Renal pelvis (tissue), 4 donors: Measurements from ENCODE around the gene ERBB4. TPM values are rescaled to one million over a fixed set of nuclear protein-coding genes. Genes with fewer than 3 reads are reported as not detected.
A peak's percentile ranks its signal among the peaks of the same experiment; 100 is the strongest.

Experiments
- DNase-seq: peaks from one replicate; pipeline ENCODE4 v3.0.0-alpha.2; 2013
- polyA plus RNA-seq, 3 donors: library from polyadenylated mRNA; unstranded; fragments of 120-200 nt; gene quantifications; one replicate each; pipeline ENCODE4 v1.2.1, GENCODE V29; 2013; ENCODE audit not compliant: insufficient read length in 3 of 3

Gene ERBB4
- polyA plus RNA-seq, 3 donors: 40.0 to 57.4 (median 49.7) TPM

GRCh38 chr2:211416373-211416772, 1122.2 kb downstream of the ERBB4 start:
- DNase-seq: no peak

- no peak for DNase-seq
Observed at GRCh38 chr2:211413746-211414145, 1124.9 kb downstream of the ERBB4 start.

- no peak for DNase-seq
Observed at GRCh38 chr2:211408483-211408891, 1130.1 kb downstream of the ERBB4 start.

GRCh38 chr2:211407076-211407475, 1131.5 kb downstream of the ERBB4 start:
- no peak for DNase-seq

DNA sequence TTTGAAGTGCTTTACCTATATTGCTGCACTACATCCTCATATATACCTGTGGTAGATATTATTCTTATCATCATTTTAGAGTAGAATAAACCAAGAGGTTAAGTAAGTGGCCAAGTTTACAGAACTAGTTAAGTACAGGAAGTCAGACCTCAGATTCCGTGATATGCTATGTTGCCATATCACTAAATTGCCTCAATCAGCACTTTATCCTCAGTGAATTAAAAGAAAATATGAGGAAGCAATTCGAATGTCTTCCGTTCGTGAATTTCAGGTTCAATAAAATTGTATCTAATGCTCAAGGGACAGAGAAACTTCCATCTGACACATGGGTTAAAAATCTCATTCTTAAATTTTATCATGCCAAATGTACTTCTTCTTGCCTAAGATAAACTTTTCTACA, 1133.6 kb downstream of the ERBB4 start:
- no peak for DNase-seq

GRCh38 chr2:211404098-211404497, 1134.5 kb downstream of the ERBB4 start:
- no peak for DNase-seq

GRCh38 chr2:211401328-211401727, 1137.3 kb downstream of the ERBB4 start:
- DNase-seq: no peak

- no peak for DNase-seq
Observed at GRCh38 chr2:211397764-211398163, 1140.8 kb downstream of the ERBB4 start.

- no peak for DNase-seq
Observed at GRCh38 chr2:211396815-211397214, 1141.8 kb downstream of the ERBB4 start.

GRCh38 chr2:211391189-211391567, 1147.4 kb downstream of the ERBB4 start:
- DNase-seq: no peak

- no peak for DNase-seq
Observed at GRCh38 chr2:211390536-211391188, 1147.9 kb downstream of the ERBB4 start.

GRCh38 chr2:211387734-211388133, 1150.9 kb downstream of the ERBB4 start:
- no peak for DNase-seq

- DNase-seq: no peak
Observed at GRCh38 chr2:211380041-211380440, 1158.6 kb downstream of the ERBB4 start.

GRCh38 chr2:211376410-211376809, 1162.2 kb downstream of the ERBB4 start:
- no peak for DNase-seq

DNA sequence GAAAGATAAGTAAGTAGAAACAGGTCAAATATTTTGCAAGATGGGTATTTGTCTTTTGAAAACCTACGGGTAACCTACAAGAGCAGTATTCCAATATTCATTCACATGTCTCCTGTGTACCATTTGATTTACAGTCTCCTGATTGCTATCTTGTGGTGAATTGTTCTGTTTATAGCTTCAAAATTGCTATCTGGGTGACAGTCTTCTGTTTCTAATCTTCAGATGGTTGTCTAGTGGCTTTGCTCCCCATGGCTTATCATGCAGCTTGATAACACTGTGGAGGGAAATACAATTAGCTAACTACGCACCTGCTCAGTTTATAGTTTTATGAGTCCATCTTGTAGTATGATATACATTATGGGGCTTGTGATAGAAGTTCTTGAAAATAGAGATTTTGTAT, 1165.4 kb downstream of the ERBB4 start:
- no peak for DNase-seq

DNA sequence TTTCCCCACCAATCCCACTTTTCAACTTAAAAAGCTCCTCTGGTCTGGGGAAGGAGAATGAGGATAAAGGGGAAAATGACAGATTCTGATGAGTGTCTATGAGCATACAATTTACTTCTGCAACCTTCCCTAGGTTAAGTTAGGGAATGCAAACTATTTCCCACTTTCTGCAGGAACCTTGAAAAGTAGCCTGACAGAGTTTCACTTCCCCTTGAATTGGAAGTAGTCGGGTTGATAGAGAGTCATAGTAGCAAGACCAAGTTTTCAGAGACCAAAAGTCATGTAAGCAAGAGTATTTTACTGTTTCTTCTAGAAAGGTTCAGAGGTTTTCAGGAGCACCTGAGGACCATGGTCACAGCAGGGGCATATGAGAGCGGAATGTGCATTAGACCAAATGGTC, 1167.1 kb downstream of the ERBB4 start:
- no peak for DNase-seq

- DNase-seq: no peak
Observed at GRCh38 chr2:211368467-211368866, 1170.1 kb downstream of the ERBB4 start.

- DNase-seq: peak; percentile 7
Observed at GRCh38 chr2:211367711-211368110, 1170.9 kb downstream of the ERBB4 start.

DNA sequence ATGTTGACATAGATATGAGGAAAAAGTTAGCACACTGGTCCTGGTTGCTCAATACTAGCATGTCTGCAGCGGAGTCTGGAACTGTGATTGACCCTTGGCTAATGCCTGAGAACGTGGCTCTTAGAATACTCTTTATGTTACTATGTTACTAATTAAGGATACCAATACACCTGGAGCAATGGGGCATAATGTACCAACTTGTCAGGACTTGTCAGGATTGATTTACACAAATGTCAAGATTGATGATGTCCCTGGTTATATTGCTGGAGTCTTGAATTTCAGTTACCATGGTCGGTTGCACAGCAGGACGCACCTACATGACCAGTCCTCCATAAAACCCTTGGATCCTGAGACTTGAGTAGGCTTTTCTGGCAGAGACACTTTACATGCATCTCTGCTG, 1171.3 kb downstream of the ERBB4 start:
- DNase-seq: peak; percentile 16

- no peak for DNase-seq
Observed at GRCh38 chr2:211364911-211365310, 1173.7 kb downstream of the ERBB4 start.

- DNase-seq: no peak
Observed at GRCh38 chr2:211361383-211361782, 1177.2 kb downstream of the ERBB4 start.

- no peak for DNase-seq
Observed at GRCh38 chr2:211359347-211359746, 1179.3 kb downstream of the ERBB4 start.

DNA sequence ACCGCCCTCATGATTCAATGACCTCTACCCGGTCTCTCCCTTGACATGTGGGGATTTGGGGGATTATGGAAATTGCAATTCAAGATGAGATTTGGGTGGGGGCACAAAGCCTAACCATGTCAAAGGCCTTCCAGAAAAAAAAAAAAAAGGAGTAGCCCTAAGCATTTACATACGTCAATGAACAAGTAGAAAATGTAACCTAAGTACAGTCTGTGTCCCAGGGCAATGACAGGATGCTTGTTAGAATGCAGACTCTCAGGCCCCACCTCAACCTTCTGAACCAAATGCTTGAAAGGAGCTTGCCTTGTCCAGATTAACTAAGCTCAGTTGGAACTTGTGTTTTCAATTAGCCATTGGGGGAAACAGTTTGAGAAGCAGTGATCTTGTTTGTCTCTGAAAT, 1180.1 kb downstream of the ERBB4 start:
- DNase-seq: no peak

DNA sequence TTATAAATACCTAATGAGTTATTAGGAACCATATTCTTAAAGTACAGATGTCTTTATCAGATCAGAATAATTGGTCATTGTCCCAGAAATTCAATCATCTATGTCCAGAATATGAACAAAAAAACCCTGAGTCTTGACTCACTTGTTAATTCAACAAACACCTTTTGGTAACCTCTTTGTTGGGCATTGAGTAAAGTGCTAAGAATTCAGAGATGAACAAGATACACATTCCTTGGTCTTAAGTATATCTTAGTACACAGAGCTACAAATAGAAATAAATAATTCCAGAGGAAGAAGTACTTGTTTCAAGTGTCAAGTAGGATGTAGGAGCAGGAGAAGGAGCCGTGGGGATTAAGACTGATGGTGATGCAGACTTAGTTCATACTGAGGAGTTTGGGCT, 1184.1 kb downstream of the ERBB4 start:
- no peak for DNase-seq

- DNase-seq: no peak
Observed at GRCh38 chr2:211351987-211352386, 1186.6 kb downstream of the ERBB4 start.
